GM12878 (cell line): ENCODE results near the gene FGR. TPM values are rescaled to one million over a fixed set of nuclear protein-coding genes. Genes with fewer than 3 reads are reported as not detected.

Experiments used
- ATAC-seq: fragments of 200-7000 bp; cut with Tn5 transposase; 3 replicates; pipeline ENCODE4 v1.9.1; 2020; ENCODE audit warnings: mild to moderate bottlenecking, moderate library complexity
- BruUV-seq: library from RNA; stranded (reverse); fragments of 400-500 nt; replicated peaks from 2 replicates; lab custom pipeline; 2021; lab: Mats Ljungman, UMichigan
- CTCF ChIA-PET: fragments of 300-600 bp; sonication (Branson Sonifier 250); formaldehyde crosslinking; extraction: SDS; loops from one replicate; lab custom pipeline; 2021; ENCODE audit warnings: inconsistent platforms; lab: Yijun Ruan, JAX
- POLR2A ChIA-PET: fragments of 350-600 bp; formaldehyde crosslinking; extraction: SDS; loops from one replicate; lab custom pipeline; 2021; ENCODE audit warnings: inconsistent platforms; lab: Charles Lee
- RAD21 ChIA-PET: fragments of 300-600 bp; sonication (Branson Sonifier 250); formaldehyde crosslinking; loops from one replicate; lab custom pipeline; 2023; ENCODE audit warnings: antibody characterized with exemption; ENCODE audit not compliant: unreplicated experiment; lab: Charles Lee
- SMC1A ChIA-PET: fragments of 300-600 bp; sonication (Branson Sonifier 250); formaldehyde crosslinking; loops from one replicate; lab custom pipeline; 2023; ENCODE audit not compliant: unreplicated experiment, uncharacterized antibody; lab: Charles Lee
- DNase-seq: peaks from one replicate; pipeline ENCODE4 v3.0.0-alpha.2; 2011; ENCODE audit warnings: low read depth, low spot score
- FAIRE-seq: peaks from 3 replicates; lab custom pipeline; 2011; peaks lifted over from hg19 to GRCh38; lab: Jason Lieb, UNC
- H2AFZ ChIP-seq: 2 replicates; pipeline ENCODE4 v1.6.0; 2011; ENCODE audit warnings: low read depth, low read length, control low read depth; ENCODE audit not compliant: control insufficient read depth
- H3K27ac ChIP-seq: 2 replicates; pipeline ENCODE4 v1.5.1; 2011; ENCODE audit warnings: control low read depth; ENCODE audit not compliant: control insufficient read depth, insufficient read depth
- H3K27me3 ChIP-seq, 2 experiments: replicated peaks in 1 of 2; 2 replicates each; pipeline versions ENCODE4 v1.6.0 to v1.6.1; 2011; ENCODE audit warnings: low read length in 1 of 2; ENCODE audit not compliant: control insufficient read depth in 2 of 2, insufficient read depth in 2 of 2
- H3K36me3 ChIP-seq, 2 experiments: 2 replicates each; pipeline ENCODE4 v1.5.1; 2011; ENCODE audit warnings: low read length in 1 of 2; ENCODE audit not compliant: control insufficient read depth in 2 of 2, insufficient read depth in 2 of 2
- H3K4me1 ChIP-seq: 2 replicates; pipeline ENCODE4 v1.6.1; 2011; ENCODE audit warnings: mild to moderate bottlenecking, low read length, moderate library complexity, mixed read lengths; ENCODE audit not compliant: control insufficient read depth, insufficient read depth
- H3K4me2 ChIP-seq: 2 replicates; pipeline ENCODE4 v1.6.0; 2011; ENCODE audit warnings: control low read depth; ENCODE audit not compliant: control insufficient read depth, insufficient read depth
- H3K4me3 ChIP-seq: fragments of 200-600 bp; sonication (generic); 2 replicates; pipeline ENCODE4 v1.5.1; 2016
- H3K79me2 ChIP-seq: 2 replicates; pipeline ENCODE4 v1.6.0; 2011; ENCODE audit warnings: low read length; ENCODE audit not compliant: control insufficient read depth, insufficient read depth
- H3K9ac ChIP-seq: 2 replicates; pipeline ENCODE4 v1.8.0; 2011; ENCODE audit warnings: low read length, control low read depth, mixed read lengths; ENCODE audit not compliant: control insufficient read depth, insufficient read depth
- H3K9me3 ChIP-seq: replicated peaks from 3 replicates; pipeline ENCODE4 v1.5.1; 2011; ENCODE audit warnings: mild to moderate bottlenecking, low read length; ENCODE audit not compliant: control insufficient read depth, insufficient read depth
- H4K20me1 ChIP-seq: 2 replicates; pipeline ENCODE4 v1.6.0; 2011; ENCODE audit not compliant: control insufficient read depth, insufficient read depth
- BCL3 ChIP-seq: IDR thresholded peaks from 2 replicates; pipeline ENCODE4 v1.6.1; 2011; ENCODE audit warnings: borderline replicate concordance, low read depth, mild to moderate bottlenecking, moderate library complexity, low read length; ENCODE audit not compliant: insufficient read depth, poor library complexity, severe bottlenecking
- CBX3 ChIP-seq: fragments of 200-600 bp; sonication (generic); IDR thresholded peaks from 2 replicates; pipeline ENCODE4 v1.6.1; 2016; ENCODE audit warnings: low read depth, borderline replicate concordance
- CEBPZ ChIP-seq: fragments of 150-350 bp; IDR thresholded peaks from 2 replicates; pipeline ENCODE4 v1.6.1; 2016; ENCODE audit warnings: low read depth, low read length
- CHD4 ChIP-seq: fragments of 200-600 bp; sonication (generic); IDR thresholded peaks from 2 replicates; pipeline ENCODE4 v1.6.1; 2016; ENCODE audit warnings: mild to moderate bottlenecking
- EGR1 ChIP-seq, 2 experiments: IDR thresholded peaks; 1 replicate in 1 of 2; 2 replicates in 1 of 2; pipeline ENCODE4 v1.6.1; 2011 to 2012; ENCODE audit warnings: low read depth in 2 of 2, low read length in 2 of 2, borderline replicate concordance in 1 of 2, mild to moderate bottlenecking in 1 of 2, moderate library complexity in 1 of 2
- ELK1 ChIP-seq: IDR thresholded peaks from 2 replicates; pipeline ENCODE4 v1.6.1; 2012; ENCODE audit warnings: low read depth, low read length, improper control_type of control experiment
- FOXK2 ChIP-seq: fragments of 450-650 bp; IDR thresholded peaks from 2 replicates; pipeline ENCODE4 v1.6.1; 2017; ENCODE audit warnings: mild to moderate bottlenecking, moderate library complexity
- GATAD2B ChIP-seq: fragments of 450-650 bp; conservative IDR thresholded peaks from 2 replicates; pipeline ENCODE4 v1.6.1; 2017; ENCODE audit warnings: low read depth, mild to moderate bottlenecking, moderate library complexity
- HCFC1 ChIP-seq: fragments of 150-350 bp; IDR thresholded peaks from 2 replicates; pipeline ENCODE4 v1.6.1; 2014; ENCODE audit warnings: low read length
- JUND ChIP-seq: IDR thresholded peaks from 2 replicates; pipeline ENCODE4 v1.6.1; 2012; ENCODE audit warnings: low read depth, mild to moderate bottlenecking, low read length, improper control_type of control experiment, moderate library complexity
- KDM1A ChIP-seq: fragments of 200-600 bp; sonication (generic); IDR thresholded peaks from 2 replicates; pipeline ENCODE4 v1.6.1; 2016; ENCODE audit warnings: borderline replicate concordance
- POLR2AphosphoS2 ChIP-seq: IDR thresholded peaks from 2 replicates; pipeline ENCODE4 v1.6.1; 2011; ENCODE audit warnings: low read depth, mild to moderate bottlenecking, low read length, improper control_type of control experiment, moderate library complexity
- SMAD5 ChIP-seq: IDR thresholded peaks from 2 replicates; pipeline ENCODE4 v1.6.1; 2016; ENCODE audit warnings: antibody characterized with exemption, low read depth
- SMC3 ChIP-seq: IDR thresholded peaks from 2 replicates; pipeline ENCODE4 v1.6.1; 2011; ENCODE audit warnings: low read length, improper control_type of control experiment, borderline replicate concordance
- SUPT20H ChIP-seq: IDR thresholded peaks from 2 replicates; pipeline ENCODE4 v1.6.1; 2011; ENCODE audit warnings: low read depth, mild to moderate bottlenecking, low read length, moderate library complexity, borderline replicate concordance; ENCODE audit not compliant: control insufficient read depth
- TARDBP ChIP-seq: IDR thresholded peaks from 2 replicates; pipeline ENCODE4 v1.6.1; 2016; ENCODE audit warnings: borderline replicate concordance
- TBL1XR1 ChIP-seq: IDR thresholded peaks from 2 replicates; pipeline ENCODE4 v1.6.1; 2012; ENCODE audit warnings: low read depth, low read length, improper control_type of control experiment
- TCF7 ChIP-seq: IDR thresholded peaks from 2 replicates; pipeline ENCODE4 v1.6.1; 2014; ENCODE audit warnings: antibody characterized with exemption, borderline replicate concordance
- ZZZ3 ChIP-seq: IDR thresholded peaks from 2 replicates; pipeline ENCODE4 v1.6.1; 2011; ENCODE audit warnings: low read depth; ENCODE audit not compliant: control insufficient read depth, insufficient read length
- WGBS: methylation state at CpG from one replicate; pipeline ENCODE4 v1.1.6; 2016; ENCODE audit warnings: low lambda C conversion rate; ENCODE audit not compliant: insufficient replicate concordance, insufficient coverage; ENCODE audit errors: missing lambda C conversion rate; 5-methylcytosine and 5-hydroxymethylcytosine counted together
- in situ Hi-C: fragments of 300-500 bp; cut with MboI; formaldehyde crosslinking; loops from 9 replicates; pipeline ENCODE4 v1.14.3; 2018; ENCODE audit warnings: mixed read lengths
- intact Hi-C: fragments of 100-400 bp; cut with micrococcal nuclease; formaldehyde crosslinking; loops from one replicate; pipeline ENCODE4 v1.14.2; 2022; ENCODE audit not compliant: unreplicated experiment
- polyA plus RNA-seq, 11 experiments: library from polyadenylated mRNA; depleted of rRNA in 4 of 11; unstranded in 6 of 11; stranded (reverse) in 5 of 11; fragments of >200 nt; fragmentation: Nextera tagmentation in 4 of 11; fragmentation: Illumina TruSeq in 1 of 11; extraction: Ambion mirVana in 4 of 11; extraction: Trizol in 1 of 11; gene quantifications; 1 replicate in 1 of 11; 2 replicates in 10 of 11; pipeline versions ENCODE4 v1.2.1 to v1.2.3, GENCODE V29; 2011 to 2016; ENCODE audit warnings: inconsistent platforms in 2 of 11, missing spikeins in 2 of 11, low read depth in 1 of 11
- total RNA-seq, 4 experiments: library from RNA; depleted of rRNA in 3 of 4; stranded (reverse); fragments of >200 nt in 3 of 4; fragmentation: Illumina TruSeq in 1 of 4; extraction: Trizol in 1 of 4; gene quantifications; 2 replicates each; pipeline versions ENCODE4 v1.2.1 to v1.2.3, GENCODE V29; 2013 to 2021

Gene FGR
- total and polyA plus RNA-seq, 10 of the 15 experiments (the other 5 are each of a cell fraction or from before 2014, with no cell fraction given): 10.9 to 193 (median 74.7) TPM

GRCh38 chr1:27574001-27574781 lies 60.8 kb downstream of the FGR start:
- ATAC-seq (no peak), DNase-seq (no peak), FAIRE-seq (no peak)
- intact Hi-C loops (no loop called here), in situ Hi-C loops (no loop called here)
- Histone ChIP-seq H3K36me3 (no peaks in the 10 kb centered on the region), H3K4me2 (no peak overlapping the region), H2AFZ (no peak overlapping the region), H3K27ac (no peak overlapping the region), H3K79me2 (no peaks in the 10 kb centered on the region; the same call in 1 of the 2 replicates), H4K20me1 (no peaks in the 10 kb centered on the region), H3K9me3 (no peaks in the 10 kb centered on the region), H3K4me3 (no peak overlapping the region), H3K9ac (no peak overlapping the region), H3K4me1 (no peaks in the 10 kb centered on the region; the same call in 1 of the 2 replicates), H3K27me3 (no peaks in the 10 kb centered on the region)
- no TSS peak for BruUV-seq
- RAD21 ChIA-PET: interaction anchor here (1.2 kb wide), 1 partner anchor 158 kb away, joined by 3 read pairs; no protein-coding TSS in a partner anchor
- CTCF ChIA-PET: interaction anchor here (0.5 to 2.6 kb wide), 6 partner anchors 10 to 176 kb away, joined by 3 to 8 read pairs (median 4); no protein-coding TSS in a partner anchor
- POLR2A ChIA-PET: interaction anchor here (0.9 kb wide), 1 partner anchor 21 kb away, joined by 3 read pairs; no protein-coding TSS in a partner anchor
- SMC1A ChIA-PET: interaction anchor here (0.7 to 1.6 kb wide), 2 partner anchors 27 to 89 kb away, joined by 3 to 4 read pairs; no protein-coding TSS in a partner anchor
- TF ChIP-seq CEBPZ: no peak
- no peak for TF ChIP-seq JUND
- no peak for TF ChIP-seq TBL1XR1
- no peak for TF ChIP-seq POLR2AphosphoS2
- TF ChIP-seq SUPT20H: no peak
- TF ChIP-seq HCFC1: no peak
- TF ChIP-seq KDM1A: no peak
- no peak for TF ChIP-seq TARDBP
- no peak for TF ChIP-seq ZZZ3
- no peak for TF ChIP-seq SMC3
- TF ChIP-seq CHD4: no peak
- no peak for TF ChIP-seq CBX3
- no peak for TF ChIP-seq BCL3
- no peak for TF ChIP-seq FOXK2
- TF ChIP-seq GATAD2B: no peak
- no peak for TF ChIP-seq TCF7
- no peak for TF ChIP-seq SMAD5
- no peak for TF ChIP-seq EGR1 (IDR thresholded peaks at IDR 0.05; ENCODE audit: borderline replicate concordance in 1 of 2, low read depth in 2 of 2, low read length in 2 of 2)
- no peak for TF ChIP-seq ELK1
- WGBS: 77% methylated on average over 8 of the region's 8 CpGs
